Measurements from ENCODE around the gene FLNC.

DNA sequence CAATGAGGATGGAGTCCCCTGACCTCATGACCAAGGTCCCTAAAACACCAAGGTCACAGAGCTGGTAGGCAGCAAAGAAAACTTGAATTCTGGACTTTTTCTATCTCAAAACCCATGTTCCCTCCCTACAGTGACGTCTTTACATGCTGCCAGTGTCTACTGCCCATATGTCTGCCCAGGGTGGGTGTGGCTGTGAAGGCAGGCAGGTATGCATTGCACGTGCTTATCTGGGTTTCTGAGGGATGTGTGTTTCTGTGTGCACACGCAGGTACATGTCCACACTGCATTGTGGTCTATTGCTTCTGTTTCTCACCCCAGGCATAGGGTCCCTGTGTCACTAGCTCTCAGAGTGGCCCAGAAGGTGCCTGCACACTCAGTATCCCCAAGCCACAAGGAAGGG lies 45.9 kb downstream of the FLNC start:
- TF ChIP-seq, protein P1, sequence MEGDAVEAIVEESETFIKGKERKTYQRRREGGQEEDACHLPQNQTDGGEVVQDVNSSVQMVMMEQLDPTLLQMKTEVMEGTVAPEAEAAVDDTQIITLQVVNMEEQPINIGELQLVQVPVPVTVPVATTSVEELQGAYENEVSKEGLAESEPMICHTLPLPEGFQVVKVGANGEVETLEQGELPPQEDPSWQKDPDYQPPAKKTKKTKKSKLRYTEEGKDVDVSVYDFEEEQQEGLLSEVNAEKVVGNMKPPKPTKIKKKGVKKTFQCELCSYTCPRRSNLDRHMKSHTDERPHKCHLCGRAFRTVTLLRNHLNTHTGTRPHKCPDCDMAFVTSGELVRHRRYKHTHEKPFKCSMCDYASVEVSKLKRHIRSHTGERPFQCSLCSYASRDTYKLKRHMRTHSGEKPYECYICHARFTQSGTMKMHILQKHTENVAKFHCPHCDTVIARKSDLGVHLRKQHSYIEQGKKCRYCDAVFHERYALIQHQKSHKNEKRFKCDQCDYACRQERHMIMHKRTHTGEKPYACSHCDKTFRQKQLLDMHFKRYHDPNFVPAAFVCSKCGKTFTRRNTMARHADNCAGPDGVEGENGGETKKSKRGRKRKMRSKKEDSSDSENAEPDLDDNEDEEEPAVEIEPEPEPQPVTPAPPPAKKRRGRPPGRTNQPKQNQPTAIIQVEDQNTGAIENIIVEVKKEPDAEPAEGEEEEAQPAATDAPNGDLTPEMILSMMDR (IDR thresholded peaks at IDR 0.05; ENCODE audit: low read depth, low read length, poor library complexity, severe bottlenecking): no peak
- no peak for TF ChIP-seq EZH2phosphoT487 (IDR thresholded peaks at IDR 0.05; ENCODE audit: borderline replicate concordance, low read length)

All from DOHH2 (cell line).